Cardiac fibroblast (primary cell): ENCODE results near the gene C20orf204.

Experiments
- DNase-seq, 2 donors: peaks; one replicate each; pipeline versions ENCODE4 v3.0.0 to v3.0.0-alpha.2; 2010; ENCODE audit warnings: low read depth in 2 of 2
- H3K4me3 ChIP-seq, 2 donors: replicated peaks in 1 of 2; 1 replicate in 1 of 2; 2 replicates in 1 of 2; pipeline ENCODE4 v1.5.1; 2011; ENCODE audit warnings: low read depth in 2 of 2, low read length in 2 of 2, mild to moderate bottlenecking in 2 of 2, moderate library complexity in 1 of 2
- CTCF ChIP-seq: IDR thresholded peaks from one replicate; pipeline ENCODE4 v1.5.1; 2011; ENCODE audit warnings: low read depth, mild to moderate bottlenecking, low read length, inconsistent platforms

The C20orf204 gene

GRCh38 chr20:64035933-64036345 is at the start of gene C20orf204:
Gene C20orf204 (plus strand): TSS chr20:64036182. CDS start chr20:64036324, 142 bp downstream.
- no peak within 1 kb of the TSS for H3K4me3 ChIP-seq
- TF ChIP-seq CTCF: no peak

GRCh38 chr20:64000906-64001305 is 35.1 kb upstream of the C20orf204 start:
- TF ChIP-seq CTCF: no peak
- H3K4me3 ChIP-seq: no peak overlapping the region
- DNase-seq: no peak

More at GRCh38 chr20:64035933-64036345, at the start of gene C20orf204:
- no peak for DNase-seq

- TF ChIP-seq CTCF: no peak
- H3K4me3 ChIP-seq: no peak overlapping the region
- DNase-seq: no peak
Observed at GRCh38 chr20:64001607-64002011, 34.4 kb upstream of the C20orf204 start.

GRCh38 chr20:64003960-64004725 is 31.8 kb upstream of the C20orf204 start:
- TF ChIP-seq CTCF: no peak
- H3K4me3 ChIP-seq: no peak overlapping the region
- DNase-seq: no peak

- no peak for TF ChIP-seq CTCF
- DNase-seq: peak; percentile 14 to 22
- H3K4me3 ChIP-seq: no peak overlapping the region
Observed at GRCh38 chr20:64005394-64005793, 30.6 kb upstream of the C20orf204 start.

- H3K4me3 ChIP-seq: no peak overlapping the region
- no peak for DNase-seq
- TF ChIP-seq CTCF: no peak
Observed at GRCh38 chr20:64006490-64006889, 29.5 kb upstream of the C20orf204 start.
